Inflammatory macrophage treated with lipopolysaccharide for 4 hours (primary cell): ENCODE measurements around the gene S100A8.

ENCODE experiments used
- DNase-seq: peaks from one replicate; pipeline ENCODE4 v3.0.0-alpha.2; 2020

S100A8 gene

GRCh38 chr1:153345187-153346076 lies 45.4 kb downstream of the S100A8 start:
- DNase-seq = no peak

GRCh38 chr1:153344718-153345025 lies 46.2 kb downstream of the S100A8 start:
- peak; percentile 50 for DNase-seq

- no peak for DNase-seq
Observed at GRCh38 chr1:153343811-153344717, 46.8 kb downstream of the S100A8 start.

- no peak for DNase-seq
Observed at GRCh38 chr1:153343040-153343681, 47.7 kb downstream of the S100A8 start.

- no peak for DNase-seq
Observed at GRCh38 chr1:153342178-153342577, 48.7 kb downstream of the S100A8 start.

- DNase-seq = no peak
Observed at GRCh38 chr1:153341431-153341934, 49.4 kb downstream of the S100A8 start.

- DNase-seq = no peak
Observed at GRCh38 chr1:153340356-153340755, 50.5 kb downstream of the S100A8 start.
